Astrocyte of the spinal cord (primary cell): ENCODE measurements around the gene CNN1.

ENCODE experiments used
- DNase-seq: peaks from one replicate; pipeline ENCODE4 v3.0.0; 2011; ENCODE audit warnings: low read depth, low spot score
- H3K4me3 ChIP-seq: 2 replicates; pipeline ENCODE4 v1.5.1; 2011; ENCODE audit warnings: low read depth, mild to moderate bottlenecking, low read length, moderate library complexity
- in situ Hi-C: cut with HindIII; loops from 2 replicates; pipeline ENCODE4 v1.10.0; 2017; ENCODE audit warnings: low sequenced_read_pairs
- TF ChIP-seq, protein P1 (sequence below): IDR thresholded peaks from 2 replicates; pipeline ENCODE4 v1.5.1; 2012; ENCODE audit warnings: low read depth, mild to moderate bottlenecking, low read length, inconsistent platforms

Gene CNN1

GRCh38 chr19:11541238-11541637, 2.6 kb downstream of the CNN1 start:
- TF ChIP-seq, protein P1, sequence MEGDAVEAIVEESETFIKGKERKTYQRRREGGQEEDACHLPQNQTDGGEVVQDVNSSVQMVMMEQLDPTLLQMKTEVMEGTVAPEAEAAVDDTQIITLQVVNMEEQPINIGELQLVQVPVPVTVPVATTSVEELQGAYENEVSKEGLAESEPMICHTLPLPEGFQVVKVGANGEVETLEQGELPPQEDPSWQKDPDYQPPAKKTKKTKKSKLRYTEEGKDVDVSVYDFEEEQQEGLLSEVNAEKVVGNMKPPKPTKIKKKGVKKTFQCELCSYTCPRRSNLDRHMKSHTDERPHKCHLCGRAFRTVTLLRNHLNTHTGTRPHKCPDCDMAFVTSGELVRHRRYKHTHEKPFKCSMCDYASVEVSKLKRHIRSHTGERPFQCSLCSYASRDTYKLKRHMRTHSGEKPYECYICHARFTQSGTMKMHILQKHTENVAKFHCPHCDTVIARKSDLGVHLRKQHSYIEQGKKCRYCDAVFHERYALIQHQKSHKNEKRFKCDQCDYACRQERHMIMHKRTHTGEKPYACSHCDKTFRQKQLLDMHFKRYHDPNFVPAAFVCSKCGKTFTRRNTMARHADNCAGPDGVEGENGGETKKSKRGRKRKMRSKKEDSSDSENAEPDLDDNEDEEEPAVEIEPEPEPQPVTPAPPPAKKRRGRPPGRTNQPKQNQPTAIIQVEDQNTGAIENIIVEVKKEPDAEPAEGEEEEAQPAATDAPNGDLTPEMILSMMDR, result no peak
- no peak overlapping the region for H3K4me3 ChIP-seq
- DNase-seq, result no peak
- in situ Hi-C loops, result no loop called here

DNA sequence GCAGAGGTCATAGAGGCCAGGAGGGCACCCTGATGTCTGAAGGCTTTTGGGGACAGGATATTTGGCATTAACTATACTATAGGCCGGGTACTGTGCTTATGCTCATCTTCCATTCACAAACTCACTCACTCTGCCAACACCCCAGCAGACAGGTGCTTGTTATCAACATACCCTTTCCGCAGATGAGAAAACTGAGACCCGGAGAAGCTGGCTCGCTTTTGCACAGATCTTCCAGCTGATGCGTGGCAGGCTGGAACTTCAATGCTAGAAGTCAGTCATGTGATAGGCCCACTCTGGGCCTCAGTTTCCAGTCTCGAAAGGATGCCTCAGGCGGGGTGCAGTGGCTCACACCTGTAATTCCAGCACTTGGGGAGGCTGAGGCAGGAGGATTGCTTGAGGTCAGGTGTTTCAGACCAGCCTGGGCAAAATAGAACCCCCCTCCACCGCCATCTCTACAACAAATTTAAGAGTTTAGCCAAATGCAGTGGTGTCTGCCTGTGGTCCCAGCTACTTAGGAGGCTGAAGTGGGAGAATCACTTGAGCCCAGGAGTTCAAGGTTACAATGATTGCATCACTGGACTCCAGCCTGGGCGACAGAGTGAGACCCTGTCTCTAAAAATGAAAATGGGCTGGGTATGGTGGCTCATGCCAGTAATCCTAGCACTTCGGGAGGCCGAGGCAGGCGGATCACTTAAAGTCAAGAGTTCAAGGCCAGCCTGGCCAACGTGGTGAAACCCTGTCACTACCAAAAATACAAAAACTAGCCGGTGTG, 9.5 kb downstream of the CNN1 start:
- DNase-seq, result no peak
- in situ Hi-C loops, result no loop called here
- H3K4me3 ChIP-seq, result no peak overlapping the region
- TF ChIP-seq, protein P1, result no peak

GRCh38 chr19:11549386-11549953, 10.8 kb downstream of the CNN1 start:
- no peak for DNase-seq
- in situ Hi-C loops, result no loop called here
- TF ChIP-seq, protein P1, result no peak
- no peak overlapping the region for H3K4me3 ChIP-seq

- H3K4me3 ChIP-seq, result no peak overlapping the region
- no peak for DNase-seq
- in situ Hi-C loops, result no loop called here
- TF ChIP-seq, protein P1, result no peak
Observed at GRCh38 chr19:11550265-11550664, 11.6 kb downstream of the CNN1 start.

- in situ Hi-C loops, result no loop called here
- DNase-seq, result no peak
Observed at GRCh38 chr19:11551603-11552235, 13.1 kb downstream of the CNN1 start.

GRCh38 chr19:11552666-11553372, 14.2 kb downstream of the CNN1 start:
- DNase-seq, result no peak
- TF ChIP-seq, protein P1, result no peak
- in situ Hi-C loops, result no loop called here
- no peak overlapping the region for H3K4me3 ChIP-seq

More at GRCh38 chr19:11551603-11552235, 13.1 kb downstream of the CNN1 start:
- no peak overlapping the region for H3K4me3 ChIP-seq
- TF ChIP-seq, protein P1, result peak; percentile 61
